Memory B cell (primary cell): ENCODE results near the gene KLHL33.

Experiments
- ATAC-seq: fragments of 150-1000 bp; cut with Tn5 transposase; 2 replicates; pipeline ENCODE4 v1.10.0; 2021; ENCODE audit warnings: low read depth, mild to moderate bottlenecking, moderate library complexity
- DNase-seq, 2 donors: peaks; one replicate each; pipeline ENCODE4 v3.0.0; 2022; ENCODE audit warnings: low spot score in 2 of 2
- H3K27ac Mint-ChIP-seq: one replicate; pipeline ENCODE4 v1.8.0; 2022; ENCODE audit warnings: mild to moderate bottlenecking, moderate library complexity, mixed read lengths
- H3K27me3 Mint-ChIP-seq: one replicate; pipeline ENCODE4 v1.8.0; 2022; ENCODE audit warnings: mixed read lengths
- H3K36me3 Mint-ChIP-seq: one replicate; pipeline ENCODE4 v1.8.0; 2022; ENCODE audit warnings: mild to moderate bottlenecking, mixed read lengths
- H3K4me1 Mint-ChIP-seq: one replicate; pipeline ENCODE4 v1.8.0; 2022; ENCODE audit warnings: mixed read lengths
- H3K4me3 Mint-ChIP-seq: one replicate; pipeline ENCODE4 v1.8.0; 2022; ENCODE audit warnings: mild to moderate bottlenecking, moderate library complexity, mixed read lengths
- H3K9me3 Mint-ChIP-seq: one replicate; pipeline ENCODE4 v1.8.0; 2022; ENCODE audit warnings: mixed read lengths

The KLHL33 gene

GRCh38 chr14:20429801-20430669 is 5.9 kb downstream of the KLHL33 start:
- H3K4me1 Mint-ChIP-seq, result peaks cover 39% of the 10 kb centered on the region
- H3K9me3 Mint-ChIP-seq, result no peaks in the 10 kb centered on the region
- peak overlapping the region; percentile 87 for H3K27ac Mint-ChIP-seq
- ATAC-seq (no peak), DNase-seq (no peak)
- no peaks in the 10 kb centered on the region for H3K36me3 Mint-ChIP-seq
- no peak overlapping the region for H3K4me3 Mint-ChIP-seq
- H3K27me3 Mint-ChIP-seq, result no peaks in the 10 kb centered on the region

GRCh38 chr14:20428802-20429201 is 7.2 kb downstream of the KLHL33 start:
- no peak for ATAC-seq
- no peak for DNase-seq
- peaks cover 41% of the 10 kb centered on the region for H3K4me1 Mint-ChIP-seq
- peak overlapping the region; percentile 74 for H3K4me3 Mint-ChIP-seq
- H3K27me3 Mint-ChIP-seq, result no peaks in the 10 kb centered on the region
- H3K27ac Mint-ChIP-seq, result peak overlapping the region; percentile 87
- no peaks in the 10 kb centered on the region for H3K9me3 Mint-ChIP-seq
- no peaks in the 10 kb centered on the region for H3K36me3 Mint-ChIP-seq

- DNase-seq (no peak), ATAC-seq (peak; percentile 5)
- H3K4me3 Mint-ChIP-seq, result peak overlapping the region; percentile 83
Measured at GRCh38 chr14:20428010-20428365, 8.0 kb downstream of the KLHL33 start.

GRCh38 chr14:20427231-20428009 is 8.5 kb downstream of the KLHL33 start:
- no peaks in the 10 kb centered on the region for H3K9me3 Mint-ChIP-seq
- H3K4me3 Mint-ChIP-seq, result peak overlapping the region; percentile 83
- DNase-seq (peak in 1 of 2 donors; percentile 44), ATAC-seq (peak; percentile 95)
- H3K27ac Mint-ChIP-seq, result peak overlapping the region; percentile 87
- peaks cover 44% of the 10 kb centered on the region for H3K4me1 Mint-ChIP-seq
- H3K36me3 Mint-ChIP-seq, result no peaks in the 10 kb centered on the region
- H3K27me3 Mint-ChIP-seq, result no peaks in the 10 kb centered on the region

More at GRCh38 chr14:20428010-20428365, 8.0 kb downstream of the KLHL33 start:
- Mint-ChIP-seq H3K36me3 (no peaks in the 10 kb centered on the region), H3K27ac (peak overlapping the region; percentile 87), H3K9me3 (no peaks in the 10 kb centered on the region), H3K27me3 (no peaks in the 10 kb centered on the region), H3K4me1 (peaks cover 44% of the 10 kb centered on the region)

GRCh38 chr14:20424851-20425250 is 11.1 kb downstream of the KLHL33 start:
- ATAC-seq (no peak), DNase-seq (no peak)
- Mint-ChIP-seq H3K27ac (no peak overlapping the region), H3K9me3 (no peaks in the 10 kb centered on the region), H3K4me3 (no peak overlapping the region), H3K4me1 (peaks cover 38% of the 10 kb centered on the region), H3K36me3 (no peaks in the 10 kb centered on the region), H3K27me3 (no peaks in the 10 kb centered on the region)

GRCh38 chr14:20422886-20423285 is 13.1 kb downstream of the KLHL33 start:
- no peaks in the 10 kb centered on the region for H3K36me3 Mint-ChIP-seq
- H3K4me1 Mint-ChIP-seq, result peaks cover 22% of the 10 kb centered on the region

GRCh38 chr14:20421267-20421666 is 14.7 kb downstream of the KLHL33 start:
- no peak for ATAC-seq
- Mint-ChIP-seq H3K27ac (no peak overlapping the region), H3K4me1 (peaks cover 13% of the 10 kb centered on the region), H3K9me3 (no peaks in the 10 kb centered on the region), H3K4me3 (no peak overlapping the region), H3K27me3 (no peaks in the 10 kb centered on the region), H3K36me3 (no peaks in the 10 kb centered on the region)
- DNase-seq, result no peak

More at GRCh38 chr14:20422886-20423285, 13.1 kb downstream of the KLHL33 start:
- Mint-ChIP-seq H3K27me3 (no peaks in the 10 kb centered on the region), H3K4me3 (no peak overlapping the region), H3K9me3 (no peaks in the 10 kb centered on the region), H3K27ac (no peak overlapping the region)
- ATAC-seq, result no peak
- DNase-seq, result no peak

- DNase-seq (no peak), ATAC-seq (no peak)
- Mint-ChIP-seq H3K9me3 (no peaks in the 10 kb centered on the region), H3K4me1 (peaks cover 12% of the 10 kb centered on the region), H3K27ac (no peak overlapping the region), H3K4me3 (no peak overlapping the region), H3K27me3 (no peaks in the 10 kb centered on the region), H3K36me3 (no peaks in the 10 kb centered on the region)
Measured at GRCh38 chr14:20419419-20419818, 16.5 kb downstream of the KLHL33 start.

- ATAC-seq, result no peak
- DNase-seq, result no peak
- Mint-ChIP-seq H3K27ac (no peak overlapping the region), H3K4me3 (no peak overlapping the region), H3K27me3 (no peaks in the 10 kb centered on the region), H3K9me3 (no peaks in the 10 kb centered on the region), H3K36me3 (no peaks in the 10 kb centered on the region), H3K4me1 (peaks cover 16% of the 10 kb centered on the region)
Measured at GRCh38 chr14:20418501-20418909, 17.5 kb downstream of the KLHL33 start.

- DNase-seq (no peak), ATAC-seq (no peak)
- Mint-ChIP-seq H3K9me3 (no peaks in the 10 kb centered on the region), H3K36me3 (no peaks in the 10 kb centered on the region), H3K27ac (no peak overlapping the region), H3K27me3 (no peaks in the 10 kb centered on the region), H3K4me1 (peaks cover 16% of the 10 kb centered on the region), H3K4me3 (no peak overlapping the region)
Measured at GRCh38 chr14:20417250-20418186, 18.4 kb downstream of the KLHL33 start.

- ATAC-seq, result no peak
- peaks cover 2% of the 10 kb centered on the region for H3K36me3 Mint-ChIP-seq
Measured at GRCh38 chr14:20416223-20416622, 19.7 kb downstream of the KLHL33 start.

GRCh38 chr14:20415782-20416206 is 20.2 kb downstream of the KLHL33 start:
- Mint-ChIP-seq H3K9me3 (no peaks in the 10 kb centered on the region), H3K4me3 (no peak overlapping the region), H3K4me1 (peaks cover 23% of the 10 kb centered on the region), H3K27me3 (no peaks in the 10 kb centered on the region), H3K36me3 (peaks cover 5% of the 10 kb centered on the region), H3K27ac (peak overlapping the region; percentile 6)
- ATAC-seq (peak; percentile 38), DNase-seq (peak; percentile 41 to 62)

More at GRCh38 chr14:20416223-20416622, 19.7 kb downstream of the KLHL33 start:
- Mint-ChIP-seq H3K27me3 (no peaks in the 10 kb centered on the region), H3K4me3 (no peak overlapping the region), H3K27ac (peak overlapping the region; percentile 6), H3K9me3 (no peaks in the 10 kb centered on the region), H3K4me1 (peaks cover 20% of the 10 kb centered on the region)
- DNase-seq, result no peak

GRCh38 chr14:20413744-20414082 is 22.3 kb downstream of the KLHL33 start:
- Mint-ChIP-seq H3K36me3 (peaks cover 12% of the 10 kb centered on the region), H3K4me1 (peaks cover 31% of the 10 kb centered on the region), H3K27me3 (no peaks in the 10 kb centered on the region), H3K27ac (peak overlapping the region; percentile 97), H3K9me3 (no peaks in the 10 kb centered on the region), H3K4me3 (peak overlapping the region; percentile 100)
- DNase-seq (no peak), ATAC-seq (peak; percentile 16)
